NCI-H82 (cell line): ENCODE results near the gene FNDC3B.

ENCODE experiments used
- DNase-seq: peaks from one replicate; lab custom pipeline; 2025; lab: John Stamatoyannopoulos, UW

The FNDC3B gene

DNA sequence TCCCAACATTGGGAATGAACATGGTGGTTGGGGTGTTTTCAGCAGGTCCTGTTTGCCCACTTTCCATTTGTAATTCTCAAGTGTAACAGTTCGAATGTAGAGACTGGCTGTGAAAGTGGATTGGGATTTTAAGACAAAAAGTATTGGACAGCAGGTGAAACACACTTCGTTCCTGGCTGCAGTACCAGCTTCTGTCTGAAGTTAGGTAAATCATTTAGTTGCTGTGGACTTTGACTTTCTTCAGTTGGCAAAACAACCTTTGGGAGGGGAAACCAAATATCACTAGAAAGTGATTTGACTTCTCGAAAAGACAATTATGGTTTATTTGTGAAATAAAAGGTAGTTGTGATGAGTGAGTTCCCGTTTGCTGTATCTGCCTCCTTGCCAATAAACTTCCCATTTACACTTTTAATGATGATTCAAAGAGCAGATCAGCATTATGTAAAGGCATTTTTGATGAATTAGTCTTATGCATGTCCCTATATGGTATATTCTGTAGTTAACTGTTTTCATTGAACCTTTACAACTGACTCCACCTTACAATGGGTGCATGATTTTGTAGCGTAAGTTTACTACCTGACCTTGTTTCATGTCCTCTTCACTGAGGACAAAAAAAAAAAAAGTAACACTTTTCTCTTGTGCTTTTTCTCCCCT lies 34.0 kb downstream of the FNDC3B start:
- no peak for DNase-seq

DNA sequence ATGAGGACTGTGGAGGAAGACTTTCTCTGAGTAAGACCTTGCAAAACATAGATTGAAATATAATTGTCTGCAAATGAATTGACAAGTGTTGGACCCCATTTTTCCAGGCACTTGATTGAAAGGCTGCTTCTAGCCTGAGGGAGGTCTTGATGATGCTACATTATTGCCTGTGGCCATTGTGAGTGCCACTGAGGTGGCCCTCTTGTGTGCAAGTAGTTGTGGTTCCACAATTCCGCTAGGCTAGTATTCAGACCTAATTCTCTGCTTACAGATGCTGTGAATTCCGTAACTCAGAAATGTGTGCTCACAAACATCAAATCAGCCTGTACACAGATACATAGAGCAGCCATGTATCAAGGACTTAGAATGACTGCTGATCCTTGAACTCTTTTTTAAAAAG lies 34.7 kb downstream of the FNDC3B start:
- no peak for DNase-seq

DNA sequence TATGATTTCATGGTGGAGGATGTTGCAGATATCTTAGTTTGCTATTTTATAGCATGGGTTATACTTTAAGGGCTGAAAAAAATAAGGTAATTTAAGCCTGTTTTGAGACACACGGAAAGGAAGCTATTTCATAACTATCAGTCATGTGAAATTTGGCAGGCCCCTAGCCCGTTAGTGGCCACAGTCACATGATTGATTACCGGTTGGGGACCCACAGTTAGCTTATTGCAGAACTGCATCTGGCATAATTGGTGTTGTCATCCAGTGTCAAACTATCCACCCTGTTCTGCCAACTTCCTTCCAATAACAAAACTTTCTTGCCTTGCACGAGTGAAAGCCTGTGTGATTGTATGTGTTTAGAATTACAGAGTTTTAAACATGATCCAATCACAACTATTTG lies 35.2 kb downstream of the FNDC3B start:
- DNase-seq: no peak

- DNase-seq: no peak
These were observed 36.8 kb downstream of the FNDC3B start for GRCh38 chr3:172076212-172076611.

DNA sequence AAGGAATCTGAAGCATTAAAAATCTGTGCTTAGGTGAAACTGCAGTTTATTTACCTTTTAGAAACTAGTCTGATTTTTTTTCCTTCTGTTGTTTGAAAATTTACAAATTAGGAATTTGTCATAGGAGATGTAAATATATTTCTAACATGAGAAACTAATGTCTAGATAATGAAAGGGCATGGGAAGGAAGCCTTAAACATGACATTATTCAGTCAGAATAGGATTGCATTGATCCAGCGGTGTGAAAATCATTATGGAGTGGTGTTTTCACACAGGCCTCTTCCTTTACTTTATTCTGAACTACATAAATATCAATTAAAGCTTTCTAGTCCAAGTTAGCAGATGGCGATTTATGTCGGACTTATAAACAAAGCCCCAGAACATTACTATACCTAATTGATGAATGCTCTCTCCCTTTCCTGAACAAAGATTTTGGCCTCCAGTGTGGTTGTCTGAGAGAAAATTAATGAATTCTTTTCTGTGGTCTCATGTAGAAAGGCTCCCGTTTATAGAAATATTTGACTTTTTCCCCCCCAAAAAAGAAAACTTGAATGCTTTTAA lies 37.9 kb downstream of the FNDC3B start:
- DNase-seq: peak; percentile 17

- DNase-seq: no peak
These were observed 38.9 kb downstream of the FNDC3B start for GRCh38 chr3:172078244-172078643.

- no peak for DNase-seq
These were observed 39.3 kb downstream of the FNDC3B start for GRCh38 chr3:172078721-172079120.

DNA sequence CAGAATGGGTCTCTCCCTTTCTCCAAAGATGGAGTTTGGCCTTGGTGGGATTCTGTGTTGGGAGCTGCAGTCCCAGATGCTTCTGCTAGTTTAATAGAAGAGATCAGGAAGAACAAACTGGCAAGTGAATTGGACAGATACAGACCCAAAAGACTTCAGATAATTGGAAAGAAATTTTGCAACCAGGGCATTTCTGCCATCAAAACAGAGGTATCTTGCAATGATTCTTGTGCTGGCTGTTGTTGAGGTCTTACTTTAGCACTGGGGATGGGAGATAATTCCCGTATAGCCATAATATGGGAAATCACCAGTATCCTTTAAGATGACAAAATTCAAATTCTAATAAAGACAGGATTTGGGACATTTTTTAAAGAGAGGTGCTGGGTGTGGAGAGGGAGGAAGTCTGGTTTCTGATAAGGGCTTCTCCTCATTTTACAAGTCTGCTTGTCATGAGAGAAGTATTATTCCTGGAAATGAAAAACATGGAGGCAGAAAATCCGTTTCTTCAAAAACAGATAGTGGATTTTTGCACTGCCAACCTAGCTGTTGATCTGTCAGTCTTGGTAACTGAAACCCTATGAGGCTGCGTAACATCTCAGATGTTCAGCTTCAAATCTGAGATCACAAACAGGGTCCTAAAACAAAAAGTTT lies 40.1 kb downstream of the FNDC3B start:
- DNase-seq: no peak

DNA sequence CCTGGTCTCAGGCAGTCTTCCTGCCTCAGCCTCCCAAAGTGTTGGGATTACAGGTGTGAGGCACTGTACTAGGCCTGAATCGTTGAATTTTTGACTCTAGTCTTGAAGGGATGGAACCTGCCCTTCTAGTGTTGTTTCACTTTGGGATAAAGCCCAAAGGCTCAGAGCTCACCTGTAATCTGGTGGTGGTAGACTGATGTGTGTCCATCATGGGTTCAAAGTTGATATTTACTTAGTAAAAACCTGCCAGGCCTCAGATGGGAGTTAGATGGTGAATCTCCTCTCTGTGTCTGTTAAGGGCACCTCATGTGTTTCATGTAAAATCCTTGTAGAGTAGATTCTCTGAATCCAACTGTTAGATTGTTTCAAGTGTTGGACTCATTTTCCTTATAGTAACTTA lies 41.1 kb downstream of the FNDC3B start:
- no peak for DNase-seq

DNA sequence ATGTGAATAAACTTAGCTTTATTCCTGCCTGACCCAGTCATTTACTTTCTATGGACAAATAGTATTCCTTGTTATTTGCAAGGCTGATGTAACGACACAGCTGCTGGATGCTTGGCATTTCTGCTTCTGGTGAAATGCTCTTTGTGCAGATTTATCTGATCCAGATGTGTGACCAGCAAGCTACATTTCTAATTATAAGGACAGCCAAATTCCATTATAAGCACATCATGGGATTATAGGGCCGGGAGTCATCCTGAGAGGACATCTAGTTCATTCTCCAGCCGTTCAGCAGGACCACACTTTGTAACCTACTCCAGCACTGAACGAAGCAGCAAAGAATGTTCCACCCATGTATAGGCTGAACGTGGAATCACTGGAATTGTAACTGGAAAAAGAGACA lies 42.9 kb downstream of the FNDC3B start:
- peak; percentile 16 for DNase-seq

DNA sequence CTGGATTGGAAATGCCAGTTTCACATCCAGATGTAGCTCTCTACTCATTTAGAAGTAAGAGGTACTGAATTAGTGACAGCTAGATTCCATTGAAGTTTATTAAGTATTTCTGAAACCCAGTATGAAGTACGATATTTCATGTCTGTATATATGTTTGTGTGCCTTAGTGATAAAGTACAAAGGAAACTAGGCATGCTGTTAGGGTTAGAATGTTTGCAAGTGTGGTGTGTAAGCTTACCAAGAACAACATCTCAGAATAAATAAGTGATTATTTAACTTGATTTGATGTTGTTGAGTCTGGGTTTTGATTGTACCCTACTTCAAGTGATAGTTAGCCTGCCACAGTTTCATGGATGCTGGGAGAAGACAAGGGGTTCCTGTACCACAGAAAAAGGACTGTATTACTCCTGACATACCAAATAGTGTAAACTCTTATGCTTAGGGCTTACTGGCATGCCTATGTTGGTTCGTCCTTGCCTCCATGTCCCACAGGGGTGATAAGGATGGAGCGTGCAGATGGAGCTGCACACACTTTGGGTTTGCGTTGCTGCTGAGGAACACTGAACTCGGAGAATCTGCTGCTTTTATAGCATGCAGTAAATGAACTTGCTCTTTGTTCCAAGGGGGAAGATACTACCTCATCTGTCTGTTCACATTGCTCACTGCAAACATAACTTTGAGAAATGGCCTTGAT lies 43.6 kb downstream of the FNDC3B start:
- DNase-seq: no peak

DNA sequence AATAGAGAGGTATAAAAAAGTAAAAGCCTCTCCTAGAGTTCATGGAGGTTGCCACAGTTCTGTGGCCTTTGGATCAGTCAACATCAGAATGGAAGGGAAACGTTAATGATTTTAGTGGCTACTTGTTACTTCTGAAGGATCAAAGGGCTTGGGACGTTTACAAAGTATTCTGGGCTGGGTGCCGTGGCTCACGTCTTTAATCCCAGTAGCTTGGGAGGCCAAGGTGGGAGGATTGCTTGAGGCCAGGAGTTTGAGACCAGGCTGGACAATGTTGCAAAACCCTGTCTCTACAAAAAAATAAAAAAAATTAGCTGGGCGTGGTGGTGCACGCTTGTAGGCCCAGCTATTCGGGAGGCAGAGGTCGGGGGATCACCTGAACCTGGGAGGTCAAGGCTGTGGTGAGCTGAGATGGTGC lies 44.6 kb downstream of the FNDC3B start:
- no peak for DNase-seq

DNA sequence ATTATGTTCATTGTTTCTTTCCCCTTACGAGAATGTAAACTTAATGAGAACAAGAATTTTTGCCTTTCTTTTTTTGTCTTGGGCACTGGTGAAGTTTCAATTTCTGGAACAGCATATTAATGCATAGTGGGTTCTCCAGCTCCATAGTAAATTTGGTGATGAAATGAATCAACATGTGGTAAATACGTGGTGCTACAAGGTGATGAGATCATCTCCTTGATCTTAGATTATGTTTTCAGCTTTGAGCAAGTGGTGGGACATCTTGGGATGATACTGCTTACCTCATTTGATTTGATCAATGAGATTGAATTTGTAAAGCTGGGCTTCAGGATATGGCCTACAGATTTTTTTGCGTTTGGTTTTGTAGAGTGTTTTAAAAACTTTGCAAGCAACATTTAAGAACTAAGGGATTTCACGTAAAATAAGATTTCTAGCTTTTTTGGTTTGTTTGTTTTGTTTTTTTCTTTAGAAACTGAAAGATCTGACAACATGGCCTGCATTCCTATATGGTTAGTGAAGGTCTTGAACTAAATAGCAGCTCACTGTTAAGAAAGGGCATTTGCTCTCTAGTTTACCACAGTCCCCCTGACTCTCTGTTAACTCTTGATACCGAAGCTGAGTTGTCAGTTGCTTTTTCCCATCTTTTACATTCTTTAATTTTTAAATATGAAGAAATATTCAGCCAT lies 45.6 kb downstream of the FNDC3B start:
- DNase-seq: no peak

DNA sequence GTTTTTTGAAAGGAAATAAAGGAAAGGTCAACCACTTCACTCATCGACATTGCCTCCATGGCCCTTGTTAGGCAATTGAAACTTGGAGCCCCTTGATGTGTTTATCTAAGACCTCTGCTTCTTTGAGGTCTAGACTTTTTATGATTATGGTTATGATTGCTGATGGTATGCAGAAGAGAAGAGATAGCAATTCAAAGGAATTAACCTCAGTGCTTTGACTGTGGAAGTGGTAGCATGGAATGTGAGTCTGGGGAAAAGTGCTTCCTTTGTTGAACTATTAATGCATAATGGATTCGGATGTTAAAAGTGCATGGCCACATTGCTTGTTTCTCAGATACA lies 46.1 kb downstream of the FNDC3B start:
- no peak for DNase-seq

DNA sequence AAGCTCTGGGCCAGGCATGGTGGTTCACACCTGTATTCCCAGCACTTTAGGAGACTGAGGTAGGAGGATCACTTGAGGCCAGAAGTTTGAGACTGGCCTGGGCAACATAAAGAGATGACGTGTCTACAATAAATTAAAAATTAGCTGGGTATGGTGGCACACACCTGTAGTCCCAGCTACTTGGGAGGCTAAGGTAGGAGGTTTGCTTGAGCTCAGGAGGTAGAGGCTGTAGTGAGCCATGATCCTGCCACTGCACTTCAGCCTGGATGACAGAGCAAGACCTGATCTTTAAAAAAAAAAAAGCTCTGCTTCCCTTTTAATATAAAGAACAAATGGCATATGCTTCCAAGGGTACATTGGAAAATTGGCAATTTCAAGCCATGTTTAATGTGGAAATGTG lies 46.7 kb downstream of the FNDC3B start:
- DNase-seq: no peak

DNA sequence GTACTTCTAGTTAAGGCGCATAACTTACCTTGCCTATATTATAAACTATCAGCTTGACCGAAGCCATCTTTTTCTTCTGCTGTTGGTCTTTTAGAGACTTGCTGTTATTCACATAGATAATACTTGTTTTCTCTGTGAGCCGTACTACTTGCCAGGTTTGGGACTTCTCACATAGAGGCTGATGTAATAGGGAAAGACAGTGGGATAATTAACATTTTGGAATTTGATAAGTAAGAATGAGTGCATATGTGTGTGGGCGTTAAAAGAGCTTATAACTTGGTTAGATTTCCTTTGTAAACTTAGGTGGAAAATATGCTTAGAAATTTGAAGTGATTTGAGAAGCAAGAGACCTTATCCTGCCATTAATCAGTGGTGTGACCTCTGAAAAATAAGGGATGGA lies 47.8 kb downstream of the FNDC3B start:
- no peak for DNase-seq

DNA sequence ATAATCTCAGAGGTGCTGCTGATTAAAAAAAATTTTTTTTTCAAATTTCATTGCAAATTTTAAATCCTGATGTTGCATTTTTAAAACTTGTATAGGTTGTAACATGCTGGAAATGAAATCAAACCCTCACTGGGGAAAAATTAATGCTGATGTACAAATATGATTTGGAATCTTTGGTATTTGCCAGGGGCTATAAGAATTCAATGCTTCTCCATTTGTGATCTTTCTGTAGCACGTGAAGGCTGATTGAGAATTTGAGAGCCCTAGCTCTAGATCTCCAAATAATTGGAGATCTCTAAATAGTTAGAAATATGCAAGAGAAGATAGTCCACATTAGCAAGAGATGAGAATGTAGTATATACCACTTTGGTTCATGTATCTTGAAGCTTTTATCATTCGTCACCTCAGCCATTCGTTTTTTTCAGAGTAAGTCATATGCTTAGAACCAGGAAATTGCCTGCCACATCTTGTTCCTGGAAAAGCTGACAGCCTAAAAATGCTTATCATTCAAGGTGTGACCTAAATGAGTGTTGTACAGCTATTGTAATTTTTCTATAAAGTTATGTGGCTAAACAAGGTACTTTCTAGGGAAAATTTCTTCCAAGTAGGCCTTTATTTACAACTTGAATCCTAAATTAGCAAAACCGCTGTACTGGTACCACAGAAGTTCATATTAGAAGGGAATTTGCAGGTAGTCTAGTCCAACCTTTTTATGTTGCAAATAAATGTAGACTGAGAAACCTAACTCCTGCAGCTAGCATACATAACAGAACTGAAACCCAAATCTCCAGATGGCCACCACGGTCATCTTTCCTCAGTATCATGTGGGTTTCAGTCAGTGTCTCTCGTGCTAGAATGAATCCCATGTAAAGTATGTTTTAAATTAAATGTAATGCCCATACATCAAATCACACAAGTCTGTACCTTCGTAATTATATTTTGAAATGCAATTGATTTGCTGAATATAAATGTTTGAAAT lies 48.5 kb downstream of the FNDC3B start:
- no peak for DNase-seq

DNA sequence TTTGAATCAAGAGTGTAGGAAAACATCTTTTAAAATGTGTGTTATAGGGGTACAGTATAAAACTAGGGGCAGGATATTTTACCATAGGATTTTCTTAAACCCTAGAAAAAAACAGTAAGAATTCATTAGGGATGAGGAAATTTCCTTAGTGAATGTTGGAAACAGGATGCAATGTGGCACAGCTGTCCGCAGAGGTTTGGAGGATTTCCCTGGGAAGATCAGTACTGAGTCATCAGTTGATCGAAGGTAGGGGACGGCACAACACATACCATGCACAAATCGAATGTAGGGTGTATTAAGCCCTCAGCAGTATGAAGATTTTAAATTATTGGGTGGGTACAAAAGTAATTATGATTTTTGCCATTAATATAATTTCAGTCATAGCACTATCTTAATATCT lies 49.9 kb downstream of the FNDC3B start:
- no peak for DNase-seq

- no peak for DNase-seq
These were observed 50.7 kb downstream of the FNDC3B start for GRCh38 chr3:172090035-172090434.

DNA sequence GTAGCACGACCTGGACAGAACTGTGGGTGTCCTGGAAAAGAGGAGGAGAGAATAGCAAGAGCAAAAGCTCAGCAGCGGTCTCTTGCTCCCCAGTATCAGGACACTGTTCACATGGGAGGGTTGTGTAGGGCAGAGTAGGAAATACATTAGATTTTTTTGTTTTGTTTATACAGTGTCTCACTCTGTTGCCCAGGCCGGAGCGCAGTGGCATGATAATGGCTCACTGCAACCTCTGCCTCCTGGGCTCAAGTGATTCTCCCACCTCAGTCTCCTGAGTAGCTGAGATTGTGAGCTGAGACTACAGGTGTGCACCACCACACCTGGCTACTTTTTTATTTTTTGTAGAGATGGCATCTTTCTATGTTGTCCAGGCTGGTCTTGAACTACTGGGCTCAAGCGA lies 53.3 kb downstream of the FNDC3B start:
- DNase-seq: no peak
